ENCODE data around the gene NT5DC4.

Gene NT5DC4

GRCh38 chr2:112709703-112710102, 11.1 kb upstream of the NT5DC4 start:
- no peak for TF ChIP-seq CTCF (IDR thresholded peaks at IDR 0.05; ENCODE audit: control insufficient read depth, extremely low read depth, insufficient read depth)

GRCh38 chr2:112710956-112711750, 9.7 kb upstream of the NT5DC4 start:
- no peak for TF ChIP-seq CTCF (IDR thresholded peaks at IDR 0.05; ENCODE audit: control insufficient read depth, extremely low read depth, insufficient read depth)

More at GRCh38 chr2:112709703-112710102, 11.1 kb upstream of the NT5DC4 start:
- no peak overlapping the region for H3K4me3 ChIP-seq (ENCODE audit: low read depth, low read length)
- no peak for DNase-seq (ENCODE audit: low read depth)

GRCh38 chr2:112712465-112712864, 8.4 kb upstream of the NT5DC4 start:
- no peak overlapping the region for H3K4me3 ChIP-seq (ENCODE audit: low read depth, low read length)
- TF ChIP-seq CTCF (IDR thresholded peaks at IDR 0.05; ENCODE audit: control insufficient read depth, extremely low read depth, insufficient read depth), result no peak
- no peak for DNase-seq (ENCODE audit: low read depth)

More at GRCh38 chr2:112710956-112711750, 9.7 kb upstream of the NT5DC4 start:
- no peak for DNase-seq (ENCODE audit: low read depth)
- H3K4me3 ChIP-seq (ENCODE audit: low read depth, low read length), result no peak overlapping the region

- no peak overlapping the region for H3K4me3 ChIP-seq (ENCODE audit: low read depth, low read length)
- TF ChIP-seq CTCF (IDR thresholded peaks at IDR 0.05; ENCODE audit: control insufficient read depth, extremely low read depth, insufficient read depth), result no peak
- DNase-seq (ENCODE audit: low read depth), result no peak
Measured at GRCh38 chr2:112712903-112713584, 7.8 kb upstream of the NT5DC4 start.

- no peak for DNase-seq (ENCODE audit: low read depth)
- no peak for TF ChIP-seq CTCF (IDR thresholded peaks at IDR 0.05; ENCODE audit: control insufficient read depth, extremely low read depth, insufficient read depth)
- no peak overlapping the region for H3K4me3 ChIP-seq (ENCODE audit: low read depth, low read length)
Measured at GRCh38 chr2:112713585-112713925, 7.3 kb upstream of the NT5DC4 start.

GRCh38 chr2:112713926-112714325, 6.9 kb upstream of the NT5DC4 start:
- H3K4me3 ChIP-seq (ENCODE audit: low read depth, low read length), result no peak overlapping the region
- TF ChIP-seq CTCF (IDR thresholded peaks at IDR 0.05; ENCODE audit: control insufficient read depth, extremely low read depth, insufficient read depth), result no peak
- no peak for DNase-seq (ENCODE audit: low read depth)
